CD4-positive, alpha-beta T cell treated with Interferon gamma for 1 hour (primary cell): ENCODE results near the gene LSS.
A peak's percentile ranks its signal among the peaks of the same experiment; 100 is the strongest.

Source experiments
- DNase-seq: peaks from one replicate; pipeline ENCODE4 v3.0.0-alpha.2; 2020

The LSS gene

DNA sequence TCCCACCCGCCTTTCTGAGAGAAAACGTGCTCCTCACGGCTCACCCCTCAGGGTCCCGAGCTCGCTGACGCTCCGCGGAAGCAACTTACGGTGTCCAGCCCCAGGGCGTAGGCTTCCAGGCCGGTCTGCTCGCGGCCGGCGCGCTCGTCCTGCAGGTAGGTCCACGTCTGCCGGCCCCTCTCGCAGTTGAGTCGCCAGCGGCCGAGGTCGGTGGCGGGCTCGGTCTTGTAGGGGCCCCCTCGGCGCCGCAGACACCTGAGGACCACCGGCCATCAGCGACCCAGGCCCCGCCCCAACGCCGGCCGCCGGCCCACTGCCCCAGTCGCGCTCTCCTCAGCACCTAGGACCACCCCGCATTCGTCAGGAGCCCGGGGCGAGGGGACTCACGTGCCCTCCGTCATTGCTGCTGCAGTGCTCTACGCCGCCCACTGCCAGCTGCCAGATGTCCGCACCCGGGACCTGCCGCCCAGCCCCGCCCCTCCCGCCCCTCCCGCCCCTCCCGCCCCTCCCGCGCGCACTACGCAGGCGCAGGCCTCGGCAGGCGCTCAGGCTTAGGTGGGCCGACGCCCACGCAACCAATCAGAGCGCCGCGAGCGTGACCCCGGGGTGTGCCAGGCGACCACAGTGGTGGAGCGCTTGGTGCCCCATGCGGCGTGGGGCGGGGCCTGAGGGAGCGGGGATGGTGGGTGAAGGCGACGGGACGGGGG lies at the start of gene LSS:
Gene LSS, minus strand, starts transcription at position 430 of the 707 bp plus-strand sequence. Its CDS starts 29 bp downstream, at position 401.
- DNase-seq: peak; percentile 99

GRCh38 chr21:46274797-46275390 lies 46.3 kb upstream of the LSS start:
- no peak for DNase-seq

GRCh38 chr21:46273341-46273740 lies 44.8 kb upstream of the LSS start:
- no peak for DNase-seq

DNA sequence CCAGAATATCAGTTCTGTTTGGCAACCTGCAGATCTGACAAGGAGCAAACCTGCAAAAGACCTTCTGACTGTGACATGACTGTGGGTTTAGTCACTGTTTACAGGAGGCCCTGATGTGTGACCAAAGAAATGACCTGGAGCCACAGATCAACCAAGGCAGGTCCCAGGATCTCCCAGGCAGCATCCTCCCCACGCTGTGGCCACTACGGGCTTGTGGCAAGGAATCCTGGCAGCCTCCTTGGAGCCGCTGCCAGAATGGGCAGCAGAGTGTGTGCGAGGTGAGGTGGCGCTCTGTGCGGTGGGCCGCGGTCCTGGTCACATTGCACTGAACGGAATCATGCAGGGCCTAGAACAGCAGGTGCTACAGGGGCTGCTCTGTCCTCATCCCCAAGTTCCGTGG lies 40.9 kb upstream of the LSS start:
- DNase-seq: no peak

GRCh38 chr21:46268371-46268770 lies 39.8 kb upstream of the LSS start:
- DNase-seq: no peak

- DNase-seq: no peak
These were observed 38.4 kb upstream of the LSS start for GRCh38 chr21:46266946-46267345.

GRCh38 chr21:46265736-46266525 lies 37.4 kb upstream of the LSS start:
- no peak for DNase-seq

GRCh38 chr21:46264690-46265144 lies 36.1 kb upstream of the LSS start:
- no peak for DNase-seq

- DNase-seq: no peak
These were observed 35.6 kb upstream of the LSS start for GRCh38 chr21:46264046-46264689.

DNA sequence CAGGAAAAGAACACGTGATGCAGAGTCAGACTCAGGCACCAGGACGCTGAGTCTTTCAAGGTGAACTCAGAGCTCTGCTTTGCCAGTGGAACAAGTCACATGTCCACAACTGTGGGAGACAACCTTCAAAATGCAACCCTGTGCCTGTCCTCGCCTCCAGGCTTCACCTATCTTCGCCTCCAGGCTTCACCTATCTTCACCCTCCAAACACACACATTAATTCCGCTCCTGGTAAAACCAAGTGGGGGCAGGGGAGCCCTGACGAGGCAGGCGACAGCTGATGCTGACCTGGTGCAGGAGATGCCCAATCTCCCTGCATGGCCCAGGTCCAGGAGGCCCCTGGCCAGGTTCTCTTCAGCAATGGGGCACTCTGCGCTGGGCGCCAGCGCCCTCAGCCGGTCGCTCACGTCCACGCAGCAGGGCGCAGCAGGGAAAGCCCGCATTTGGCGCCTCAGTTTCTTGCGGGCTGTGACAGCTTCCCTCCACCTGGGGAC lies 28.0 kb upstream of the LSS start:
- no peak for DNase-seq

- DNase-seq: no peak
These were observed 27.3 kb upstream of the LSS start for GRCh38 chr21:46255758-46256337.

DNA sequence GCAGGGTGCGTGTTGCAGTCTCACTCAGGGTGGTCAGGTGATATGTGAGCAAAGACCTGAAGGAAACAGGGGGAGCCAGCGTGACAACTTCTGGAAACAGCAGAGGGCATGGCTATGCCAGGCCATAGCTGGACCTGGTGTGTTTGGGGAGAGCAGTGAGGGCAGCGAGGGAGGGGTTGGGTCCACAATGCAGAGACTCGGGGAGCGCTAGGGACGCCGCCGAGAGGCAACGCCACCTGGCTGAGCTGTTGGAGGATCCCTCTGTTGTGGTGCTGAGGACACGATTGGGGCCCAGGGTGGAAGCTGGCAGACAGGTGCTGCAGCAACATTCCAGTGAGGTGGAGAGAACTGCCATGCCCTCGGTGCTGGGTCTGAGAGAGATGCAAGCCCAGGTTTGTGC lies 26.6 kb upstream of the LSS start:
- no peak for DNase-seq

- DNase-seq: no peak
These were observed 25.8 kb upstream of the LSS start for GRCh38 chr21:46254208-46254975.

DNA sequence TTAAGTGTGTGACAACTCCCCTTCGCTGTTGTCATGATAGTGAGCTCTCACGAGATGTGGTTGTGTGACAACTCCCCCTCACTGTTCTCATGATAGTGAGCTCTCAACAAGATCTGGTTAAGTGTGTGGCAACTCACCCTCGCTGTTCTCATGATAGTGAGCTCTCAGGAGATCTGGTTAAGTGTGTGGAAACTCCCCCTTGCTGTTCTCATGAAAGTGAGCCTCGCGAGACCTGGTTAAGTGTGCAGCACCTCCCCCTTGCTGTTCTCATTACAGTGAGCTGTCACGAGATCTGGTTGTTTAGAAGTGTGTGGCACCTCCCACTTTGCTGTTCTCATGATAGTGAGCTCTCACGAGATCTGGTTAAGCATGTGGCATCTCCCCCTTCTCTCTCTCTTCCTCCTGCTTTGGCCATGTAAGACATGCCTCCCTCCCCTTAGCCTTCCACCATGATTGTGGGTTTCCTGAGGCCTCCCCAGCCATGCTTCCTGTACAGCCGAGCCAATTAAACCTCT lies 25.1 kb upstream of the LSS start:
- DNase-seq: peak; percentile 64

GRCh38 chr21:46252840-46253239 lies 24.3 kb upstream of the LSS start:
- no peak for DNase-seq

DNA sequence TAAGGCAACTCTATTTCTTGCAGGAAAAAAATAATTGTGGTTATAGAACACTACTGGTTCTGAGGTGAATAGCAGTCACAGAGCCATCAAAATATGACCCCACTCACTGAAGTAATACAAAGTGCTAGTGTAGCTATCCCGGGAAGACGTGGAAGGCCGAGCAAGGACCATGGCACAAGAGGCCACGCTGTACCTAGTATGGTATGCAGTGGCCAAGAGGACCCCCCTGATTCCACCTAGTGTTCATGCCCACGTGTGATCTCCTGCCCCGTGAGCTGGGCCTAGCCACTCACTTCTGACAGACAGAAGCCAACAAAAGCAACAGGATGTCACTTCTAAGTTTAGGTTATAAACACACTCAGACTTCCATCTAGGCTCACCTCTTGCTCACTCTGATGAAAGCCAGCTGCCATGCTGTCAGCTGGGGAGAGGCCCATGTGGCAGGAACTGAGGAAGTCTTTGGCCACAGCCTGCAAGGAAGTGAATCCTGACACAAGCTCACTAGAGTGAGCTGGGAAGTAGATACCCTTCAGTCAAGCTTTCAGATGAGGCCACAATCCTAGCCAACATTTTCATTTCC lies 21.7 kb upstream of the LSS start:
- no peak for DNase-seq

DNA sequence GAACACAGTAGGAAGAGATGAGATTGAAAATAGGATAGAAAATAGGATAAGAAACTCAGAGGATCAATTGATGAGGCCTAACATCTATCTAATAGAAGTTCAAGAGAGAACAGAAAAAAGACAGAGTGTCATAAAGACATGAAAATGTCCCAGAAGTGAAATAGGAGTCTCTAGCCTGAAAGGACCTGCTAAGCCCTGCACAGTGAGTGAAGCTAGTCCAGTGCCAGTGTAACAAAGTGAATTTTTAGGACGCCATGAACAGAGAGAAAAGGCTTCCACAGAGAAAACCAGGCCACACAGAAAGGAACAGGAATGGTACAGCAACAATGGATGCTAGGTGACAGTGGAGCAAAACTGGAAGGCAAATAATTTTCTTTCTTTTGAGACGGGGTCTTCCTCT lies 20.3 kb upstream of the LSS start:
- no peak for DNase-seq

- DNase-seq: no peak
These were observed 19.8 kb upstream of the LSS start for GRCh38 chr21:46248422-46248782.

- DNase-seq: no peak
These were observed 19.3 kb upstream of the LSS start for GRCh38 chr21:46247699-46248421.

GRCh38 chr21:46246345-46246744 lies 17.8 kb upstream of the LSS start:
- no peak for DNase-seq
